Hematopoietic multipotent progenitor cell treated with erythropoietin and hydrocortisone succinate and interleukin-3 and kit ligand, for 8 days (in vitro differentiated cells): ENCODE results near the gene SMG9.
"Not testable (repeated sequence)": the region's sequence is repeated elsewhere in the genome, so short reads cannot be mapped to it uniquely, and the experiment has no call there.

Experiments used
- DNase-seq: peaks from one replicate; pipeline ENCODE4 v3.0.0-alpha.2; 2015

Gene SMG9

DNA sequence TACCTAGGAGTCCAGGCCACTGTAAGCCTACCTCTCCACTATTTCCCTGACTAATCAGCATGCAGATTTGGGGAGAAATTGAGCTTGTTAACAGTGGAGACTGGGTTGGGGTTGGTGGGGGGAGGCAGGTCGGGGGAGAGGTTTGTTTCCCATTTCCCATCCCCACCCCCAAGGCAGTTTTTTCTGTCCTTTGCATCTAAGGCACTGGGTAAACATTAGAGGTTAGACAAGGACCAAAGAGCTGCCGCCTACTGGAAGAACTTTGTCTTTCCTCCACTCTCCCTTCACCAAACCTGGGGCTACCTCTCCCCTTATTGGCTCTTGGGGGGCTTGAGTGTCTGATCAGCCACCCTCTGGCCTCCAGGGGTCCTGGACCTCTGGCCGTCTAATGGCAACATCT is 25.1 kb upstream of the SMG9 start:
- peak; percentile 66 for DNase-seq

DNA sequence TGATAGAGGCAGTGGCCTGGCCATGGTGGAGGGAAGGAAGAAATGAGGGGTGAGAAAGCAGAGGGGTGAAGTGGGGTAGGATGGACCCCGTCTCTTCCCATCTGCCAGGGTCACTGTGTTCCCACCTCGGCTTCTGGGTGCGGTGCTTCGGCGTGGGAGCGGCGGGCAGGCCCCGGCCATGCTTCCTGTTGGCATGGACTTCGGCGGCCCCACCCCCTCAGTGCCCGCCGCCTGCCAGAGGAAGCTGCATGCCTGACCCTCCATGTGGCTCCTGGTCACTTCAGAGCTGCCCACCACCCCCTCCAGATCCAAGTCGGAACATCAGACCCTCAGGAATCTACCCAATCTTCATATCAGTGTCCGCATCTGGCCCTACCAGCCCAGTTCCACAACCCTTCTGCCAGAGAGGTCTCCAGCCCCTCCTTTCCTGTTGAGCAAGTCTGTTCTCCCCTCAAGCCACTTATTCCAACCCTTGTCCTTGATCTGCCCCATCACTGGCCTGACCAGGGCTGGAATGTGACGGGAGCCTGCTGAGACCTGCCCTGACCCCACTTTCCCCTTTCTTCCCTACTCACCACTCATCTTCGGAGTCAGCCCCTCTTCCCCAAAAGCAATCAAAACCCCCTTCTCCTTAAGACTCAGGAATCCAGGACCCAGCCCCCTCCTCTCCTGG is 24.5 kb upstream of the SMG9 start:
- no peak for DNase-seq

DNA sequence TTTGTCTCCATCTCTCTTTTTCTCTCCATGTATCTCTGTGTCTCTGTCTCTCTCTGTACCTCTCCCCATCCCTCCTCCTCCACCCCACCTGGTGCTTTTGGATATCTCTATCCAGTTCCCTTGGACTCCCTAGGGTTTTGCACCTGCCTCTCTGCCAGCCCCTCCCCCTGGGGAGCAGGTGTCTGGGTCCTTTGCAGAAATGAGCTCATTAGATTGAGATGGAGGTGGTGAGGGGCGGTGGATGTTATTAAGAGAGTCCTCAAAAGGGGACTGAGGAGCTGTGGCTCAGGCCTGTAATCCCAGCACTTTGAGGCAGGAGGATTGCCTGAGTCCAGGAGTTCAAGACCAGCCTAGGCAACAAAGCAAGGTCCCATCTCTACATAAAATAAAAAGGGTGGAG is 23.9 kb upstream of the SMG9 start:
- DNase-seq, result no peak

DNA sequence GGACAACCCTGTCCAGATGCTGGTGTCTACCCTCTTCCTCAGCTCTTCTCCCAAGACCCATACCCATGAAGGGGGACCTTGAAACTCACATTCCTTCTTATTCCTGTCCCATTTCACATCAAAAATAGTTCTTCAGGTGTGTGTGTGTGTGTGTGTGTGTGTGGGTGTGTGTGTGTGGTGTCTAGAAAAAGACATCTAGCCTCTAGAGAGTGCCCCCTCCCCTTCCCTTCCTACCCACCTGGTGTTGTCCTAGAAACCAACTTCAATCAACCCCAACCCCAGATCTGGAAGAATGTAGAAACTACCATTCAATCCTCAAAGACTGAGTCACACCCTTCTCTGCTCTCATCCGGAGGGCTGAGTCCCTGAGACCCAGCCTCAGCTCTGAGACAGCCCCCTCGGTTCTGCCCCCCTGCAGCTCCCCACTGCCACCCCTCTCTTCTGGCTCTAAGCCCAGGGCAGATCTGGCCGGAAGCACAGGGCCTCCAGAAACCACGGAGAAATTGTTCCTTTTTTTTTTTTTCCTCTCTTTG is 22.5 kb upstream of the SMG9 start:
- DNase-seq, result peak; percentile 59

DNA sequence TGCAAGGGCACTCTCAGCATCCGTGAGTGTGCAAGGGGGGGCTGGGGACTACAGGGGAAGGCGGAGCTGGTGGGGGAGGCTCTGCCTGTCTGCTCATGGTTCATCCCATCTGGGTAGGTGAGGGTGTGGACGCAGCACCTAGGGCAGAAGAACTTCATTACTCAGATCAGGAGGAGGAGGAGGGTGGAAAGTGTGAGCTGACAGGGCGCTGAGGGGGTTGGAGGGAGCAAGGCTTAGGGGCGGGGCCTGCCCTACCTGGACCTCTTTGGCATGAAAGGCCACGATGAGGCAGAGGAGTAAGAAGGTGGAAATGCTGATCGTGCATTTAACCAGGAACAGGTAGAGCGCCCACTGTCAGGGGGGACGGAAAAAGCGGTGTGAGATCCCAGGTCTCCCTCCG is 21.5 kb upstream of the SMG9 start:
- DNase-seq, result no peak

DNA sequence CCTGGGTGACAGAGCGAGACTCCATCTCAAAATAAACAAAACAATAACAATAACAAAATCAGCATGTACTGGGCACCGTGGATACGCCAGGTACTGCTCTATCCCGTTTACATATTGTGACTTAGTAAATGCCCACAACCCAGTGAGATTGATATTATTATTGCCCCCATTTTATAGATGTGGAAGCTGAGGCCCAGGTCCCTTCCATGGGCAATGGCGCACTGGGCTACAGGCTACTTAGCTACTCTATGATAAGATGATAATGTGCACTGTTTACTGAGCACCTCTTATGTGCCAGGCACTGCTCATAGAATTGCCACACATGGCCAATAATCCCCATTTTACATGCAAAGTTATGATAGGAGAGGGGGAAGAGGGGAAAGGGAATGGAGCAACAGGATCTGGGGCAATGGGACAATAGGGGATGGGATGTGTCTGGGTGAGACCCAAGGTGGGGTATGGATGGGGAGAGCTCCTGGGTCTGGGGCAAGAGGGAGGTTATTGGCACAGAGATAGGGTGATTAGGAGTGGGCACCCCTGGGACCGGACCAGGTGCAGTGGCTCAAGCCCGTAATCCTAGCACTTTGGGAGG is 20.6 kb upstream of the SMG9 start:
- no peak for DNase-seq

DNA sequence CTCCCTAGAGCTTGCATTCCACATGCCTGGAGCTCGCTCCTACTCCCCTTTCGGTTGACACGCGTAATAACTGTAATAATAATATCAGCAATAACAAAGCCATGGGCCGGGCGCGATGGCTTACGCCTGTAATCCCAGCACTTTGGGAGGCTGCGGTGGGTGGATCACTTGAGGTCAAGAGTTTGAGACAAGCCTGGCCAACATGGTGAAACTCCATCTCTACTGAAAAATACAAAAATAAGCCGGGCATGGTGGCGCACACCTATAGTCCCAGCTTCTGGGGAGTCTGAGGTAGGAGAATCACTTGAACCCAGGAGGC is 20.1 kb upstream of the SMG9 start:
- not testable (repeated sequence) for DNase-seq

DNA sequence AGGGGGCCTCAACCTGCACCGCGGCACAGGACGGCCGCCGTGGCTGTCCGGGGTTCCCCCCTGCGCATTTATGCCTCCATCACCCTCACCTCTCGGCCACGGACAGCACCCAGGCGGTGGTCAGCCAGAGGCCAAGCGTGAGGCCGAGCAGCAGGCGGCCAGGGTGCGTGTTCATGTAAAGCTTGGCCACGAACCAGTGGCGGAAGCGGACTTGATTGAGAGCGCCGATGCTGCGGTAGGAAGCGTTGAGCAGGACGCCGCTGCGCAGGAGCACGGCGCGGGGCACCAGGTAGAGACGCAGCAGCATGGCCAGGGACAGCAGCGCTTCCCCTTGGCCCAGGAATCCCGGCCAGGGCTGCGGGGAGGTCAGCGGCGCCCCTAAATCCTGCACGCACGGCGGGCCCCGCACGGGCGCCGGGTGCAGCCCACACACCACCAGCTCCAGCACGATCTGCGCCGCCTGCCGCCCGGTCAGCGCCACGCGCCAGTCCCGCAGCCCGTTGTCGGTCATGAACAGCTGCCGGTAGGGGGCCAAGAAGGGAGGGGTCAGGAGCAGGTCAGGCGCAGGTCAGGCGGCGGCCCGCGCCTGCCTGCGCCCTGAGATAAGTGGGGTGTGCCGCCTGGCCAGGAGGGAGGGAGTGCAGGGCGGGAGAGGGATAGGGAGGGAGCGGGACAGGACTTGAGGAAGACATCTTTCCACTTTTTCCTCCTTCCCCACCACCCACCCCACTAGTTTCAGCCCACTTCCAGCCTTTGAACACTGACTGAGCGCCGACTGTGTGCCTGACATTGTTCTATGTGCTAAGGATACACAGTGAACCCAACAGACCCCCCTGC is 19.6 kb upstream of the SMG9 start:
- peak; percentile 93 for DNase-seq

DNA sequence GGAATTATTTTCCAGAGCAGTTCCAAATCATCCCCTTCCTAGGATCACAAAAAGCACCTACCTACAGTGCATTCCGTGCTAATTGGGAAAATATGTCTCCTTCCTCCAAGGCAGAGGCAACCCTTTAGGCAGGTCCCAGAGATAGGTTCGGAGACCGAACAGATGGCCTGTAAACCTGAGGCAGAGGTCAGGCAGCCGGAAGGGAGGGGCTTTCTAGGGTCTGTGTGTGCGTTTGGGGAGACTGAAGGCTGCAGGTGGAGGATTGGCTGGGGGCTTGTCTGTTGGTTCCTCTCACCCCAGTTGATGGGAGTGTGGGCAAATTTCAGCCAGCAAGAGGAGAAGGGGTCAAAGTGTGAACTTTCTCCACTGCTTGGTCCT is 19.0 kb upstream of the SMG9 start:
- DNase-seq, result no peak

DNA sequence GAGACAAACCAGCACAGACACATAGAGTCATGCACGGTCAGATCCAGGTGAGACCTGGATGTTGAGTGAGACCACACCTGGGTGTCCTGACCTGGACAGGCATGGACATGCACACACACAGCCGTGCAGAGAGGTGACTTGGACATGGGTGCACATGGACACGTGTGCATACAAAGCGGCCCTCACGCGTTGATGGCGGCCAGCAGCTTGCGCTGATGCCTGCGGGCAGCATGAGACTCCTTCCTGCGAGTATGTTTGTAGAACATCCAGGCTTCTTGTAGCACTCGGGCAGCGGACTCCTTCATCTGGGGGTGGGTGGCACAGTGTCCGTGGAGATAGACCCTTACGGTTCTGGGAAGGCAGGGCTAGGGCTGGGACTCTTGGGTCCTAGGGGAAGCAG is 14.5 kb upstream of the SMG9 start:
- DNase-seq, result no peak

DNA sequence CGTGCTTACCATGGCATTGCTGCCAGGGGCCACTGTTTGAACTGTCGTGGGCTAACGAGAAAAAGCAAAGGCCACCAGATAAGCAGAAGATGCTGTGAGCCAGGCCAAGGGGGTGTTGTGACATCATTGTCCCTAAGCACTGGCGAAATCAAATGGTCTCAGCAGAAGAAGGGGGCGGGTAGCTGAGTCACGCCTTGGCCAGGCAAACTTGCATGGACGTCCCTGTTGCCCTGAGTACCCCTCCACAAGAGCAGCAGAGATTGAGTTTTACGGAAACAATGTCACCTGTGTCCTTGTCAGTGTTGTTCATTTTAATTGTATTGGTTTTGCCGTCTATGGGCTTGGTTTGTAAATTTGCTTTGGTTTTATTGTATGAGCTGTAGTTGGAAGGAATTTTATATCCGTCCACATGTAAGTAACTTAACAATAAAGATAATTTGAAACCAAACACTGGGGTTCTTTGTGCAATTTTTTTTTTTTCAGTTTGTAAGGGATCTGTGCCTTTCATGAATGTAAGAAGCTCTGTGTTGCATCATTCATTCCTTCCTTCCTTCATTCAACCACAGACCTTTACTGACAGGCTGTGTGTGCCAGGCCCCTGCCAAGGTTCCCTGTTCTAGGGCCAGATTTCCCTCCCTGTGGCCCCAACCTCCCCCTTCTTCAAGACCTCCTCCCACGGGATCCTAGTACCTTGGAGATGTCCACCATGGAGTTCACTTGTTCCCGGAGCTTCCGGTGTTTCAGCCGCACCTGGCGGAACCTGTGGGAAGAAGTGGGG is 13.7 kb upstream of the SMG9 start:
- DNase-seq, result no peak

DNA sequence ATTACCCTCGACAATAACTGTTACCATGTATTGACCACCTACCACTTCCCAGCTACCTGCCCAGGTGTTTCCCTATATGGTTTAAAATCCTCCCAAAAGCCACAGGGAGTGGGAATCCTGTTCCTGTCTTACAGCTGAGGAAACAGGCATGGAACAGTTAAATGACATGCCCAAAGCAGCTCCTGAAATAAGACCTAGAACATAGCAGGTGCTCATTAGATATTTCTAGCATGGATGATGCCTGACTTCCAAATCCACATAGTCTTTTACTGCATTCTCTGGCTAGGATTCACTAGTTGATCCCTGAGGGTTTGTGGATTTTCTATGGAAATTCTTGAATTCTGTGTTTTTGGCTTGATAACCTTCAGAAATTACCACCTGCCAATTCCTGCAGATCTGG is 13.1 kb upstream of the SMG9 start:
- no peak for DNase-seq

DNA sequence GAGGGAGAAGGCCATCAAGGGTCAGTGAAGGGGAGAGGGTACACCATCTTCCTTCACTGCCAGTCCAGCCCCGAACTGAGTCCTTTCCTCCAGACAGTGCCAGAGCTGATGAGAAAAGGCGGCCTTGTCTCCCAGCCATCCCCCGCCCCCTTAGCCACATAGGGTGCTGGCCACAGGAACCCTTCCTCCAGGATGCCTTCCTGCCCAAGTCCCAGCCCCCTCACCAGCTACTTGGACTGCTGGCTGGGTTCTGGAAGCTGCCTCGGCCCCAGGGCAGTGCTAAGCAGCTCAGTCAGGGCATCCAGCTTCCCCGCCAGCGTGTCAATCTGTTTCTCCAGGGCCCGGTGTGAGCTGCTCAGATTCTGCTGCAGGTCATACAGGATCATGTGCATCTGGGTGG is 12.6 kb upstream of the SMG9 start:
- DNase-seq, result no peak

DNA sequence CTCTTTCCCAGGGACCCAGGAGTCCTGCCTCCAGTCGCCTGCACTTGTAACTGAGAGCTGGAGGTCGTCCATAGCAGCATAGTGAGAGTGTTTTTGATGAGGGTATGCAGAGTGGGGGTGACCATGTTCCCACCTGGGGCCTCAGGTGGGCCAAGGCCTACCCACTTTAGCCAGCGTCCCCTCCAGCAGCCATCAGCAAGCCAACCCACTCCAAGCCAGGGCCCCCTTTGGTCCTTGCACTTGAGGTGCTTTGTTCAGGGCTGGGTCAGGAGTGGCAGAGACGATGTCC is 11.9 kb upstream of the SMG9 start:
- DNase-seq, result no peak

DNA sequence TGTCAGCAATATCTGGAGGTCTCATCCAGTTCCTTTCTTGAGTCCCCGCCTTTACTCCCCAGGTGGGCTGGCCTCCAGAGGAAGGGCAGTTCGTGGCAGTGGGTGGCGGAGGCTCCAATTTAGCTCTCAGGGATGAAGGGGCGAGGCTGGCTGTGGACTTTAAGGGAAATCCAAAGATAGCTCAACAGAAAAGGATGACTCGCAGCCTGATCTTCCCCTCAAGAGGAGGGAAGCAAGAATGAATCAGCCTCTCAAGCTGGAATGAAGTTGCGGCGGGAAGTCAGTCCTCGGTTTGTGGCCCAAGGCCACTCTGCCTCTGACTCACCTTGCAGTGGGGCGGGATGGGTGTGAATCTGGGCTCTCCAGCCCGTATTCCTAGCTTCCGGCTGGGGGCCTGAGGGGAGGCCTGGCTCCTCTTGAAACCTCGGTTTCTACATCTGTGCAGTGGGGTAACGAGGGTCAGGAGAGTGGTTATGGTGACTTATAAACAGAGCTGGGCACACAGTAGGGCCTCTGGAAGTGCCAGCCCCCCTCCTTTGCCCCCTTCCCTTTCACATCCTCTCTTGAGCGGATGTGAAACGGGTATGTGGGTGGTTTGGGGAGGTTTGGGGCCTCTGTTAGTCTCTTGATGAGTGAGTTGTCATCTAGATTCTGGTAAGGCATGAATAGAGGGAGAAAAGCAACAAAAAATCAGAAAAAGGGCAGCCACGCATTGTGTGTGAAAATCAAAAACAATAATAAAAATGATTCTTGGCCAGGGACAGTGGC is 10.5 kb upstream of the SMG9 start:
- no peak for DNase-seq

DNA sequence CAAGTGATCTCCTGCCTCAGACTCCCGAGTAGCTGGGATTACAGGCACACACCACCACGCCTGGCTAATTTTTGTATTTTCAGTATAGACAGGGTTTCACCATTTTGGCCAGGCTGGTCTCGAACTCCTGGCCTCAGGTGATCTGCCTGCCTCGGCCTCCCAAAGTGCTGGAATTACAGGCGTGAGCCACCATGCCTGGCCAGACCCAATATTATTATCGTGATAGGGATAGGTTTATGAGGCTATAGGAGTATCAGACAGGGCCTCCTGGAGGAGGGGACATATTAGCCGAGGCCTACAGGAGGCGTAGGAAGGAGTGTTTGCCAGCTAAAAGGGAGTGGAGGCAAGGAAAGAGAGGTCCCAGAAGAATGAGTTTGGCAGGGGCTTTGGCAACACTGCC is 9.9 kb upstream of the SMG9 start:
- not testable (repeated sequence) for DNase-seq

DNA sequence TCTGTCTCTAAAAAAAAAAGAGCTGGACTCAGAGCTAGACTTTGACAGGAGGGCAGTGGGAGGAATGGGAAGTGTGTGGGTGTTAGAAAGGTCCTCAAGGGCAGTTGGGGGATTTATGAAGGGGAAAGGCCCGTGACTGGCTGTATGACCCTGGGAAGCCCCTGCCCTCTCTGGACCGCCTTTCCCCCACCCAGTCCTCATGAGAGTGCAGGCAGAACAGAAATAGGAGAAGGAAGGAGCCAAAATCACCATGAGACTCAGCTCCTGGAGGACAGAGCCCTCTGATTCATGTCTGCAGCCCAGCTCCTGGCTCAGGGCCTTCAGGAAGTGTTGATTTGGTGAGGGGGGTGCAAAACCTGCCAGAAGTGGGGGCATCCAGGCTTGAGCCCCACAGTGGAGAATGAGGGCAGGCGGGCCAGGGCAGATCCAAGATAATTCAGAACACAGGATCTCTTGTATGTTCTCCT is 8.7 kb upstream of the SMG9 start:
- DNase-seq, result no peak

DNA sequence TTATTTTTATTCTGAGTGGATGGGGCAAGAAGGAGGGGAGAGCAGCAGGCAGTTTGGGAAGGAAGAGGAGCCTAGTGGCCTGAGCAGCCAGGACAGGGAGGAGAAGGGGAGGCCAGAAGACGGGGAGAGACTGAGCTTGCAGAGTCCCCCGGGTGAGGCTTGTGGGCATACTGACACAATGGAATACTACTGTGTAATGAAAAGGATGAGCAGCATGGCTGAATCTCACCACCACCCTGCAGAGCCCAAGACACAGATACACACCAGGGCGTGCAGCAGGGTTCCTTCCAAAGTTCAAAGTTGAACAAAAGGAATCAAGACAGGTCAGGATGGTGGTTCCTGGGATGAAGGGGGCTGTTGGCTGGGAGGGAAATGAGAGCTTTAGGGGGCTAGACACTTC is 8.1 kb upstream of the SMG9 start:
- DNase-seq, result no peak

DNA sequence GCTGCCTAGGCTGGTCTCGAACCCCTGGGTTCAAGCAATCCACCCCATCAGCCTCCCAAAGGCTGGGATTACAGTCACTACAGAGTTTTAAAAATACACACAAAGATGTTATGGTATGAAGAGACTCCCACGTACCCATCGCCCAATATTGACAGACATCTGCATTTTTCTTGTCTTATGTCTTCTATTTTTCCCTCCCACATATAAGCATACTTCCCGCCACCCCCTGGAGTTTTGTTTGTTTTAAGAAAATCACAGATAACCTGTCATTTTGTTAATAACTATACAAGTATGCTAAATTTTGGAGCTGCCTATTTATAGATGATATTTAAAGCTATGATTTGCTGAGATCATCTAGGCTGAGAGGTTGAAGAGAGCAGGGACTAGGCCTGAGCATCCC is 6.2 kb upstream of the SMG9 start:
- DNase-seq, result no peak

DNA sequence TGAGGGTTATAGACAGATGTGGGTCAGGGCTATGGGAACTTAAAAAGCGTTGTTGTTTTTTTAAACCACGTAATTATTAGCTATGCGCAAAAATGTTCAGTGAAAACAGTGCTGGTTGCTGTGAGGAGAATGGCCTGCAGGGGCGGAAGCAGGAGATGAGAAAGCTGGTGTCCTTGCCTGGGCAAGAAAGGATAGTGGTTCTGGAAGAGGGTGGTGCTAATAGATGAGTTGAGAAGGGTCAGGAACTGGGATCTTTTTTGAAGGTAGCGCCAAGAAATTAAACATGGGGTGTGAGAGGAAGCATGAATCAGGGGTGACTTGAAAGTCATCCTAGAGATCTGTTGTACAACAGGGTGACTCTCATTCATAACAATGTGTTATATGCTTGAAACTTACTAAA is 4.8 kb upstream of the SMG9 start:
- DNase-seq, result no peak

DNA sequence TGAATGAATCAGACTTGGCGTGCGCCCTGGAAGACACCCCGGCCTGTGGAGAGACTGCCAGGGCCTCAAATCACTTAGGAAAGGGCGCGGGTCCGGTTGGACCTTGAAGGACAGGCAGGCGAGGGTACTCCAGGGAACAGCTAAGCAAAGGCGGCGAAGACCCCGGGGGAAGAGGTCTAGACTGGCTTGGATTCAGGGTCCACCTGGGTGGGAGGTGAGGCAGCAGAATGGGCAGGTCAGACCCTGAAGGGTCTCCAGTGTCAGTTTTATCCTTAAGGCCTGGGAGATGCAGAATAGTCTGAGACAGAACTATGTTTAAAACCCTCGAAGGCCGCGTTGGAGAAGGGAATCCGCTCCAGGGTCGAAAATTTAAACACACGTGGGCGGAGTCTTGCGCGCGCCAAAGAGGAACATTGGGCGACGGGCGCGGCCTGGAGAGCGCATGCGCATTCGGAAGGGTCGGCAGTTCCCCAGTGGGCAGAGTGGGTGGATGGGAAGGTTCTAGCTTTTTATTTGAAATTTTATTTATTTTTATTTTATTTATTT is 567 bp upstream of the SMG9 start:
- peak; percentile 90 for DNase-seq

DNA sequence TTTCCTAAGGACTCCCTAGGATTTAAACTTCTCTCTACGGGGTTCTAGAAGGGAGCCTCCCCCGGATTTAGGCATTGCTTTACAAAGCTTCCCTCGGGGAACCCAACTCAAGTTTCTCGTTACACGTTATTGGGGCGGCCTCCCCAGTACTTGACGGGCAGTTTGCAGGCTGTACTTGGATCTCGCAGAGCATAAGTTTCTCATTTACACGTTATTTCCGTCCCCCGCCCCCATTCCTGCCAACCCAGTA is 584 bp downstream of the SMG9 start:
- DNase-seq, result no peak
